Stimulated activated CD8-positive, alpha-beta memory T cell treated with anti-CD3 and anti-CD28 coated beads, Interleukin-12 subunit alpha, Interleukin-12 subunit beta, amount 100 ng/mL, for 24 hours (primary cell): ENCODE measurements around the gene AP3S2.
"Not testable (repeated sequence)": the region's sequence is repeated elsewhere in the genome, so short reads cannot be mapped to it uniquely, and the experiment has no call there.

ENCODE experiments used
- DNase-seq: peaks from one replicate; pipeline ENCODE4 v3.0.0-alpha.2; 2020; ENCODE audit errors: extremely low read depth

Gene AP3S2

GRCh38 chr15:89834465-89835175 lies 59.2 kb downstream of the AP3S2 start:
- not testable (repeated sequence) for DNase-seq

- no peak for DNase-seq
Observed at GRCh38 chr15:89833966-89834365, 59.8 kb downstream of the AP3S2 start.

DNA sequence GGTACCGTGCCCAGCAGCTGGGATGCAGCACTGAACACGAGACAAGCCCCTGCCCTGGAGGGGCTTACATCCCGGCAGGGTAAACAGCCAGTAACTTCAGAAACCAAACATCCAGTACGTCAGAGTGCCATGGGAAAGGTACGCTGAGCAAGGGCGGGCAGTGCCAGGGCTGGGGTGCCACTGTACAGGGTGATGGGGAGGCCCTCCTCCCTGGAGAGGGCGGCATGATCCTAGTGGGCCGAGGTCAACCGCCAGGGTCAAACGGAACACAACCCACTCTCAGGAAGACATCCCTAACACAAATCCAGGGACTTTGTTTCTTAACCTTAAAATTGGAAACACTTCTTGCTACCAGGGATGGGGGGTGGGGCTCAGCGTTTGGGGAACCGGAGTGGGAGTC lies 63.2 kb downstream of the AP3S2 start:
- no peak for DNase-seq

DNA sequence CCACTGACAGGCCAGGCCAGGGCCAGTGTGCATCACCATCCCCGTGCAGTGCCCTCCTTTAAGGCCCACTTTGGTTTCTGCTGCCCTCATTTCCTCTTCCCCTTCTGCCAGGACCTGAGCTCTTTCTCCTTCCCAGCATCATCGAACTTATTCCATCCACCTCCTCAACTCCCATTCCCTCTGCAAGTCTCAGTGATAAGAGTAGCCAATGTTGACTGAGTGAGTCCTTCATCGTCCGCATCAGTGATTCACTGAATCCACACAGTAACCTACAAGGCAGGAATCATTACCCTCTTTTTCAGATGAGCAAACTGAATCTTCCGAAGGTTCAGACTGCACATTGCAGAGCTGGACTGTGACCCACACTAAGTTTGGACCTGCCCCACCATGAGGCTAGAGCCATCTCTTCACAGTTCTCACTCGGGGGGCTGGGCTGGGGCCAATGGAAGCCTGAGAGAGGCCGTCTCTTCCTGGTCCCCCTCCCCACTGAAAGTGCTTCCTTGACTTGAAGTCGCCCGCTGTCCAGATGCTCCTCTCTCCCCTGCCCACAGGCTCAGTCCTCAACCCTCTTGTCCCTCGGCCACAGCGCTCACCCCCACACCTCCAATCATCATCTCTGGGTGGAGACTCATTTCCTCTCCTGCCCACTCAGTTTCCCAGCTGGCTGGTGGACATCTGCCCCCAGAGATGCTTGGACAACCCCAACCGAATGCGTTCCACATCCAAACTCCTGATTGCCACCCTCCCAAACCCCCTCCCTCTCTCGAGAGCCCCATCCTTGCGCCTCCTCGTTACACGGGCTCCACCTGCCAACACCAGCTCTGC lies 64.0 kb downstream of the AP3S2 start:
- DNase-seq, result no peak

- no peak for DNase-seq
Observed at GRCh38 chr15:89829161-89829560, 64.6 kb downstream of the AP3S2 start.

- no peak for DNase-seq
Observed at GRCh38 chr15:89828281-89829145, 65.3 kb downstream of the AP3S2 start.

GRCh38 chr15:89827829-89828228 lies 66.0 kb downstream of the AP3S2 start:
- no peak for DNase-seq

- no peak for DNase-seq
Observed at GRCh38 chr15:89826671-89827655, 66.8 kb downstream of the AP3S2 start.

DNA sequence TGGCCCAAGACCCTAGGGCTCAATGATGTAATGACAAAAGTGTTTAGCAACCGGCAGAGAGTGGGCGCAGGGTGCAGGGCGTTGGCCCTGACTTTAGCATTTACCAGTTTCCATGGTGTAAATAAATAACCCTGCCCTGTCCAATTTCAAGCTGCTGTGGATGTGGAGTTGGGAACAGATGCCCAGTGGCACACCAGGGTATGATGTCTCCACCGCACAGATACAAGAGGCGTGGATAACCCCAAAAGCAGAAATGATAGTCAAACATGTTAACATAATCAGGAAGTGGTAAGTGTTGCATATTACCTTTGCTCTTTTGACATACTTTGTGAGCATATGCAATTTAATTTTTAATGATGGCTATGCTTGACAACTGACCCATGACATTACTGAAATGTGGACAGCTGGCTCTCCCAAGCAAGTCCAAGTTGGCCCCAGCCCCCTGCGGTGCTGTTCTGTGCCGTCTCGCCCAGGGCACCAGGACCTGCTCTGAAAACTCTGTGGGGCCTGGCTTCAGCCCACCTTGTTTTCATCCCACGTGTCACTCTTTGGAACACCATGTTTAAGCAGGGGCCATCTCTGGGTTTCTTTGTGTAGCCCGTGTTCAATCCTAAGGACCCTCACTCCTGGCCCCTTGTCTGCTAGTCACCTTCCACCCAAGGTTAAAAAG lies 68.4 kb downstream of the AP3S2 start:
- no peak for DNase-seq

- no peak for DNase-seq
Observed at GRCh38 chr15:89824607-89824867, 69.3 kb downstream of the AP3S2 start.

DNA sequence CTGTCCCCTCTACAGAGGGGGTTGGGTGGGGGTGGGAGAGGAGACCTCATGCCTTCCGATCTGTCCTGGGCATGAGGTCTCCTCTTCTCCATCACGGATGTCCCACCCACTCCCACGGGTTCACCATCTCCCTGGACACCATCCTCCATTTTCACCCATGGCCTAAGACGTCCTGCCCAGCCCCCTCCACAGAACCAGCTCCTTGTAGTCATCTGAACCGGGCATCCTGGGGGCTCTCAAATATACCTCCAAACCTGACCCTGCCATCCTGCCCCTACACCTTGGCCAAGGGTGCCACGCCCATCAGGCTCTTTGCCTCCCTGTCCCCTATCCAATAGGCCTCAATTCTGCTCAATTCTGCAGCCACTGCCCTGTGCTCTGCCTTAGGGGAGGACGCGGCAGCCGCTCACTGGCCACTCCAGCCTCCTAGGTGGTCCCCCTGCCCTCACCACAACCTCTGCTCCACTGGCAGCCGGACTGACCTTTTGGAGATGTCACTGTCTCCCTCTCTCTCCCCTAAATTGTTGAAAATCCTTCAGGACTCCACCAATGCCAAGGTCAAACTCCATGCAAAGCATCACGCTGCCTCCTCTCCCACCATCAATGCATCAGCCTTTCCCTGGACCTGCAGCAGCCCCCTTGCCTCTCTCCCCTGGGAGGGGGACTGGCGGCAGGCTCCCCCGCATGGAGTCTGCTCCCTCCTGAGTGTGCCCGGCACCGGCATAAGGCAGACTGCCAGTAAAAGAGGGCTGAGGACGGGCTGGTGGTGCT lies 69.8 kb downstream of the AP3S2 start:
- no peak for DNase-seq

- DNase-seq, result no peak
Observed at GRCh38 chr15:89822951-89823711, 70.7 kb downstream of the AP3S2 start.

- no peak for DNase-seq
Observed at GRCh38 chr15:89822611-89822950, 71.2 kb downstream of the AP3S2 start.

DNA sequence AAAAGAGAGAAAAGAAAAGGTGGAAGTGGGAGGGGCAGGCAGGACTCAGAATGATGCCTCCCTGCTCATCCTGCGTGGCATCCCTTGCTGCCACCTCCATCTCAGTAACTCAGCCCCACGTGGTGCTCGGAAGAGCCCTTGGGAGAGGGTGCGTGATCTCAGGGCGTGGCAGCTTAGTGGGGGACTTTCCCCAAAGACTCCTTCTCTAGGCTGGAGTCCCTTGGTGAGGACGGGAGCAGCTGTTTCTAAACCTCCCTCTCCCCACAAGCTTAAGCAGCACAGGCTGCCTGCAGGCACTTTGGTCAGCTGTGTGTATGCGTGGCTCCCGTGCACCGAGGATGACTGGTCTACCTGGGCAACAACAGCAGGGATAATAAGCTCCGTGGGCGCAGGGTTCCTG lies 71.8 kb downstream of the AP3S2 start:
- DNase-seq, result no peak

DNA sequence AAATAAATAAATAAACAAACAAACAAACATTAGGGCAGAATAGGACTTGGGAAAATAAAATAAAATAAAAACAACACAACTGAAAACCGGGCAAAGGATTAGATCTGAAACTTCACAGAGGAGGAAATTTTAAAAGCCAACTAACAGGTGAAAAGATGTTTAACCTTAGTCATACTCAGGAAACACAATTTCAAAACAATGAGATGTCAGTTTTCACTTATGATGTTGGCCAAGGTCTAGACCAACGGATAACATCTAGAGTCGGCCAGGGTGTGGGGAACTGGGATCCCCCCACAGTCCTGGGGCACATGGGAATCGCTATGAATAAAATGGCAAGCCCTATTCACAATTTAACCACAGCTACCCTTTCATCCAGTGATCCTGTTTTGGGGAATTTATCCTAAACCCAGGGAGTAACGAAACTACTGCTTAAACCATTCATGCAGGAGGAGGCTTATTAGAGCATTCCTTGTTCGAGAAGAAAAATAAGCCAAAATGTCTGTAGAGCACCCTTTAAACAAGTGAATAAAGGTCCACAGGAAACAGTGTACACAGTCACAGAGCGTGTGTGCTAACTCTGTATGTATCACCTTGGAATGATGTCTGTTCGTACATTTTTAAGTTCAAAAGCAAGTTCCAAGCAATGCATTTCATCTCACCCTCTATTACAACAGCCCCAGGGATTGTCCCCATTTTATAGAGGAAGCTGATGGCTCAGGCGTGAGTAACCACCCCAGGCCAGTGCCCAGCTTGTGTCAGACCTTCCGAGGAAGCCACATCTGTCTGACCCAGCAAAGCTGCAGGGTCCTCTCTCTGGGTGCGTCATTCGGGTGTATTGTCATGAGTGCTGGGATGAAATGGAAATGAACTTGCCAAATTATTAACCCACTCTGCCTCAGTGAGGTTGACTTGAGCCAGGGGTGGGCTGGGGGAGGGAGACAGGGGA lies 72.9 kb downstream of the AP3S2 start:
- no peak for DNase-seq

GRCh38 chr15:89818287-89818686 lies 75.5 kb downstream of the AP3S2 start:
- DNase-seq, result no peak

GRCh38 chr15:89817701-89818280 lies 76.0 kb downstream of the AP3S2 start:
- no peak for DNase-seq

- DNase-seq, result no peak
Observed at GRCh38 chr15:89815769-89816168, 78.0 kb downstream of the AP3S2 start.
